ENCODE data around the gene PSTPIP1. TPM values are rescaled to one million over a fixed set of nuclear protein-coding genes. Genes with fewer than 3 reads are reported as not detected.

Gene PSTPIP1
- total RNA-seq, 1 donor from 2014 or later = not detected

DNA sequence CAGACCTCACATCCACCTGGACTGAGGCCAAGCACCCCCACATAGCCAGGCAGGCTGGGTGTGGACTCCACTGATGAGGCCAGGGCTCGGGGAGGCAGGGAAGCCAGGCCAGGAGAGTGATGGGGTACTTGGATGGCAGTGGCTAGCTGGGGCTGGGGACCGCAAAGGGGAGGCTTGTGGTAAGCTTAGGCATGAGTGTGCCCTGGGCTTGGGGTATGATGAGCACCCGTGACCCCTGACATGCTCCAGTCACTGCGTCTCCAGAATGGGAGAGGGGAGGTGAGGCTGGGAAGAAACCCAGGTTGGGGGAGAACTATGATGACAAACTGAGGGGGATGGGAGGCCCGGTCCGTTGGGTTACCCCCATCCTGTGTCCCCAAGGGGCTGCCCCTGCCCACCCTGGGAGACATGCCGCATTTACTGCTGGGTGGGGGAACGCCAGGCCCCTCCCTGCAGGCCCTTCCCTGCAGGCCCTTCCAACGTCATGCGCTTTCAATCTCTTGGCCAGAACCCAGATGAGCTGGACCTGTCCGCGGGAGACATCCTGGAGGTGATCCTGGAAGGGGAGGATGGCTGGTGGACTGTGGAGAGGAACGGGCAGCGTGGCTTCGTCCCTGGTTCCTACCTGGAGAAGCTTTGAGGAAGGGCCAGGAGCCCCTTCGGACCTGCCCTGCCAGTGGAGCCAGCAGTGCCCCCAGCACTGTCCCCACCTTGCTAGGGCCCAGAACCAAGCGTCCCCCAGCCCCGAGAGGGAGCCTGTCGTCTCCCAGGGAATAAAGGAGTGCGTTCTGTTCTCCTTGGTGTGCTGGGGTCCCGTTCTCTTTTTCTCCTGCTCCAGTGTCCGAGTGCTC lies 41.8 kb downstream of the PSTPIP1 start:
- peaks cover 2% of the 10 kb centered on the region for H3K4me1 Mint-ChIP-seq (ENCODE audit: low read depth)
- no peak overlapping the region for H3K4me3 Mint-ChIP-seq (ENCODE audit: low read depth)
- TF ChIP-seq, protein P1, sequence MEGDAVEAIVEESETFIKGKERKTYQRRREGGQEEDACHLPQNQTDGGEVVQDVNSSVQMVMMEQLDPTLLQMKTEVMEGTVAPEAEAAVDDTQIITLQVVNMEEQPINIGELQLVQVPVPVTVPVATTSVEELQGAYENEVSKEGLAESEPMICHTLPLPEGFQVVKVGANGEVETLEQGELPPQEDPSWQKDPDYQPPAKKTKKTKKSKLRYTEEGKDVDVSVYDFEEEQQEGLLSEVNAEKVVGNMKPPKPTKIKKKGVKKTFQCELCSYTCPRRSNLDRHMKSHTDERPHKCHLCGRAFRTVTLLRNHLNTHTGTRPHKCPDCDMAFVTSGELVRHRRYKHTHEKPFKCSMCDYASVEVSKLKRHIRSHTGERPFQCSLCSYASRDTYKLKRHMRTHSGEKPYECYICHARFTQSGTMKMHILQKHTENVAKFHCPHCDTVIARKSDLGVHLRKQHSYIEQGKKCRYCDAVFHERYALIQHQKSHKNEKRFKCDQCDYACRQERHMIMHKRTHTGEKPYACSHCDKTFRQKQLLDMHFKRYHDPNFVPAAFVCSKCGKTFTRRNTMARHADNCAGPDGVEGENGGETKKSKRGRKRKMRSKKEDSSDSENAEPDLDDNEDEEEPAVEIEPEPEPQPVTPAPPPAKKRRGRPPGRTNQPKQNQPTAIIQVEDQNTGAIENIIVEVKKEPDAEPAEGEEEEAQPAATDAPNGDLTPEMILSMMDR (IDR thresholded peaks at IDR 0.05; ENCODE audit: unreplicated experiment) = no peak
- H3K27ac Mint-ChIP-seq = peak overlapping the region; percentile 91
- no peaks in the 10 kb centered on the region for H3K27me3 Mint-ChIP-seq
- DNase-seq (ENCODE audit: low spot score, unreplicated experiment) = no peak
- no peaks in the 10 kb centered on the region for H3K9me3 Mint-ChIP-seq (ENCODE audit: low read depth)
- H3K36me3 Mint-ChIP-seq (ENCODE audit: insufficient read depth) = peaks cover 9% of the 10 kb centered on the region

DNA sequence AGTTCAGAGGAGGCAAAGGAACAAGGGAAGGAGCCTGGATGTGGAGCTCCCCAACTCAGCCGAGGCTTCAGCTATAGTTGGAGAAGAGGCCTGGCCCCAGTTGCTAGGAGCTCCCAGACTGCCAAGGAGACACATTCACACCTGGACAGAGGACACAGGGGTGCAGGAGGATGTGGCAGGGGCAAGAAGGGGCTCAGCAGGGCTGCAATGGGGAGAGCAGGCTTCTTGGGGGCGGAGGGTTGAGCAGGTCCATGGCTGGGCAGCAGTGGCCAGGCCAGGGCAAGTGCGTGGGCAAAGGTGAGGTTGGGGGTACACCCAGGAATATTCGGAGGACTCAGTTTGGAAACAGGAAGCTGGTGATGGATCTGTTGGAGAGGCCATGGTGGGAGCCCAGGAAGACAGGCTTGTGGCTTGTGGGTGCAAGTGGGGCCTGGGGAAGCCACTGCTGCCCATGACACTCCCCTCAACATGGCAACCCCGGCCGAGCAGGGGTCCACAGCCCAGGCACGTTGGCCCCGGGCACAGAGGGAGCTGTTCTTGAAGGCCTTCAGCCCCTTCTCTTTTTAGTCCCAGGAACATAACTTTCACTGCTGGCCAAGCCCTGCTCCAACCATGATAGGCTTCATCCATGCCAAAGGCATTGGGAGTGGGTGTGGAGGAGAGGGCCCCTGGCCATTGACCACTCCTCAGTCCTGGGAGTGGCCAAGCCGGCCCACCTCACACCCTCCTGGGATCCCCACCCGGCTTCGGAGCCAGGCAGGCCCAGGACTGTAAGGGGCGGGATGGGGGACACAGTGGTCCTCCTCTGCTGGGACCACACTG lies 42.7 kb downstream of the PSTPIP1 start:
- TF ChIP-seq, protein P1 (IDR thresholded peaks at IDR 0.05; ENCODE audit: unreplicated experiment) = no peak
- Mint-ChIP-seq H3K4me1 (ENCODE audit: low read depth) (peaks cover 2% of the 10 kb centered on the region), H3K36me3 (ENCODE audit: insufficient read depth) (peaks cover 14% of the 10 kb centered on the region), H3K4me3 (ENCODE audit: low read depth) (no peak overlapping the region), H3K9me3 (ENCODE audit: low read depth) (no peaks in the 10 kb centered on the region), H3K27me3 (no peaks in the 10 kb centered on the region), H3K27ac (peak overlapping the region; percentile 91)
- DNase-seq (ENCODE audit: low spot score, unreplicated experiment) = no peak

- peaks cover 2% of the 10 kb centered on the region for H3K4me1 Mint-ChIP-seq (ENCODE audit: low read depth)
- H3K36me3 Mint-ChIP-seq (ENCODE audit: insufficient read depth) = peaks cover 19% of the 10 kb centered on the region
- no peak for DNase-seq (ENCODE audit: low spot score, unreplicated experiment)
- no peaks in the 10 kb centered on the region for H3K9me3 Mint-ChIP-seq (ENCODE audit: low read depth)
- no peak overlapping the region for H3K27ac Mint-ChIP-seq
- no peaks in the 10 kb centered on the region for H3K27me3 Mint-ChIP-seq
- no peak overlapping the region for H3K4me3 Mint-ChIP-seq (ENCODE audit: low read depth)
- TF ChIP-seq, protein P1 (IDR thresholded peaks at IDR 0.05; ENCODE audit: unreplicated experiment) = no peak
Measured at GRCh38 chr15:77038312-77039216, 43.6 kb downstream of the PSTPIP1 start.

GRCh38 chr15:77039217-77039533 lies 44.2 kb downstream of the PSTPIP1 start:
- no peaks in the 10 kb centered on the region for H3K27me3 Mint-ChIP-seq
- no peak overlapping the region for H3K4me3 Mint-ChIP-seq (ENCODE audit: low read depth)
- no peak overlapping the region for H3K27ac Mint-ChIP-seq
- H3K36me3 Mint-ChIP-seq (ENCODE audit: insufficient read depth) = peaks cover 21% of the 10 kb centered on the region
- H3K4me1 Mint-ChIP-seq (ENCODE audit: low read depth) = no peaks in the 10 kb centered on the region
- H3K9me3 Mint-ChIP-seq (ENCODE audit: low read depth) = no peaks in the 10 kb centered on the region
- no peak for DNase-seq (ENCODE audit: low spot score, unreplicated experiment)
- TF ChIP-seq, protein P1 (IDR thresholded peaks at IDR 0.05; ENCODE audit: unreplicated experiment) = no peak

DNA sequence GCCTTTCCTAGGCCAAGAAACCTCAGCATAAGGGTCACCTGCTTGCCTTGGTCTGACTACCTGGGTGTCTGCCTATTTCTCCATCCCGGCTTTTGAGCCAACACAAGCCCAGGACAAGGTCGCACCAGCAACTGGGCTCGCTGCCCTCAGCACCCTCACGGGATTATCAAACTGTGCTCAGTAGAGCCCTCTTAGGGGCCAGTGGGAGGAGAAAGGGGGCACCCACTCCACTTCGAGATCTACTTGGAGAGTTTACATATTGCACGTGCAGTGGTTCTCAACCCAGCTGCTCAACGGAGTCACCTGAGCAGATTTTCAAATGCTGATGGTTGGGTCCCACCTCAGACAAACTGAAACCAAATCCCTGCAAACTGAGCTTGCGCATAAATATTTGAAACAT lies 44.9 kb downstream of the PSTPIP1 start:
- H3K36me3 Mint-ChIP-seq (ENCODE audit: insufficient read depth) = peaks cover 21% of the 10 kb centered on the region
- H3K9me3 Mint-ChIP-seq (ENCODE audit: low read depth) = no peaks in the 10 kb centered on the region
- H3K27me3 Mint-ChIP-seq = no peaks in the 10 kb centered on the region
- TF ChIP-seq, protein P1 (IDR thresholded peaks at IDR 0.05; ENCODE audit: unreplicated experiment) = no peak
- no peak overlapping the region for H3K27ac Mint-ChIP-seq
- no peak for DNase-seq (ENCODE audit: low spot score, unreplicated experiment)
- no peak overlapping the region for H3K4me3 Mint-ChIP-seq (ENCODE audit: low read depth)
- H3K4me1 Mint-ChIP-seq (ENCODE audit: low read depth) = no peaks in the 10 kb centered on the region

Data from progenitor cell of endocrine pancreas (in vitro differentiated cells).